GM06990 (cell line): ENCODE measurements around the gene KIAA1328.

ENCODE experiments used
- DNase-seq: peaks from one replicate; pipeline ENCODE4 v3.0.0-alpha.2; 2011; ENCODE audit not compliant: insufficient read length; ENCODE audit errors: extremely low read depth
- H3K27me3 ChIP-seq: replicated peaks from 2 replicates; pipeline ENCODE4 v1.6.0; 2011; ENCODE audit warnings: low read length; ENCODE audit not compliant: control insufficient read depth, insufficient read depth
- H3K36me3 ChIP-seq: 2 replicates; pipeline ENCODE4 v1.5.1; 2011; ENCODE audit warnings: low read length; ENCODE audit not compliant: control insufficient read depth, insufficient read depth
- H3K4me3 ChIP-seq: replicated peaks from 2 replicates; pipeline ENCODE4 v1.5.1; 2011; ENCODE audit warnings: low read depth, mild to moderate bottlenecking, control low read depth, low read length
- CTCF ChIP-seq: IDR thresholded peaks from 2 replicates; pipeline ENCODE4 v1.5.1; 2011; ENCODE audit warnings: low read length, control low read depth, mild to moderate bottlenecking, inconsistent platforms; ENCODE audit not compliant: insufficient read depth, poor library complexity, severe bottlenecking

The KIAA1328 gene

GRCh38 chr18:37277804-37278203, 448.9 kb downstream of the KIAA1328 start:
- TF ChIP-seq CTCF = no peak
- no peaks in the 10 kb centered on the region for H3K36me3 ChIP-seq
- H3K4me3 ChIP-seq = no peak overlapping the region
- peaks cover 1% of the 10 kb centered on the region; the same call in 1 of the 2 replicates for H3K27me3 ChIP-seq
- no peak for DNase-seq
